ENCODE data around the gene POLR1E. TPM values are rescaled to one million over a fixed set of nuclear protein-coding genes. Genes with fewer than 3 reads are reported as not detected.
A peak's percentile ranks its signal among the peaks of the same experiment; 100 is the strongest.

The POLR1E gene
- total and polyA plus RNA-seq, 9 of the 15 experiments (the other 6 are each of a cell fraction or from before 2014, with no cell fraction given) = 18.9 to 102 (median 74.4) TPM

DNA sequence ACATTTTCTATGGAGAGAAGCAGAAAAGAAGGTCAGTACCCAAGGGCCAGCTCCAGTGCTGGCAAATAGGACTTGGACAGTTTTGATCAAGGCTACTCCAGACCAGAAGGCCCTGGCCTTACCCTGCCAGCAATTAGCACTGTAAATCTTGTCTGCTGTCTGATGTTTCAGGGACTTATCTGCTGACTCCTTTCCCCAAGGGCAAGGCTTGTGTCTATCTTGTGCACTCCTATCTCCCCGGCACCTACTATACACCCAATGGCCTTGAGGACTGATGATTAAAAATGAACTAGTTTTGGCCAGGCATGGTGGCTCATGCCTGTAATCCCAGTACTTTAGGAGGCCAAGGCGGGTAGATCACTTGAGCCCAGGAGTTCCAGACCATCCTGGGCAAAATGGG is 37.2 kb downstream of the POLR1E start (continued):
- TF ChIP-seq TCF3 (CRISPR knock-in tag; IDR thresholded peaks at IDR 0.05) = peak; percentile 56; the same call in 1 of the 2 replicates
- TF ChIP-seq ARID1B (IDR thresholded peaks at IDR 0.05) = peak; percentile 73
- peak; percentile 76 for TF ChIP-seq TAL1 (IDR thresholded peaks at IDR 0.05)
- TF ChIP-seq NCOR1 (IDR thresholded peaks at IDR 0.05) = peak; percentile 78
- TF ChIP-seq, protein P1, sequence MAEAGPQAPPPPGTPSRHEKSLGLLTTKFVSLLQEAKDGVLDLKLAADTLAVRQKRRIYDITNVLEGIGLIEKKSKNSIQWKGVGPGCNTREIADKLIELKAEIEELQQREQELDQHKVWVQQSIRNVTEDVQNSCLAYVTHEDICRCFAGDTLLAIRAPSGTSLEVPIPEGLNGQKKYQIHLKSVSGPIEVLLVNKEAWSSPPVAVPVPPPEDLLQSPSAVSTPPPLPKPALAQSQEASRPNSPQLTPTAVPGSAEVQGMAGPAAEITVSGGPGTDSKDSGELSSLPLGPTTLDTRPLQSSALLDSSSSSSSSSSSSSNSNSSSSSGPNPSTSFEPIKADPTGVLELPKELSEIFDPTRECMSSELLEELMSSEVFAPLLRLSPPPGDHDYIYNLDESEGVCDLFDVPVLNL (CRISPR knock-in tag; IDR thresholded peaks at IDR 0.05; ENCODE audit: low read depth) = no peak
- TF ChIP-seq, protein P2, sequence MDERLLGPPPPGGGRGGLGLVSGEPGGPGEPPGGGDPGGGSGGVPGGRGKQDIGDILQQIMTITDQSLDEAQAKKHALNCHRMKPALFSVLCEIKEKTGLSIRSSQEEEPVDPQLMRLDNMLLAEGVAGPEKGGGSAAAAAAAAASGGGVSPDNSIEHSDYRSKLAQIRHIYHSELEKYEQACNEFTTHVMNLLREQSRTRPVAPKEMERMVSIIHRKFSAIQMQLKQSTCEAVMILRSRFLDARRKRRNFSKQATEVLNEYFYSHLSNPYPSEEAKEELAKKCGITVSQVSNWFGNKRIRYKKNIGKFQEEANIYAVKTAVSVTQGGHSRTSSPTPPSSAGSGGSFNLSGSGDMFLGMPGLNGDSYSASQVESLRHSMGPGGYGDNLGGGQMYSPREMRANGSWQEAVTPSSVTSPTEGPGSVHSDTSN (CRISPR knock-in tag; IDR thresholded peaks at IDR 0.05; ENCODE audit: low read depth) = no peak
- TF ChIP-seq, protein P2 (tag; conservative IDR thresholded peaks at IDR 0.05; ENCODE audit: low read depth) = peak; percentile 82

DNA sequence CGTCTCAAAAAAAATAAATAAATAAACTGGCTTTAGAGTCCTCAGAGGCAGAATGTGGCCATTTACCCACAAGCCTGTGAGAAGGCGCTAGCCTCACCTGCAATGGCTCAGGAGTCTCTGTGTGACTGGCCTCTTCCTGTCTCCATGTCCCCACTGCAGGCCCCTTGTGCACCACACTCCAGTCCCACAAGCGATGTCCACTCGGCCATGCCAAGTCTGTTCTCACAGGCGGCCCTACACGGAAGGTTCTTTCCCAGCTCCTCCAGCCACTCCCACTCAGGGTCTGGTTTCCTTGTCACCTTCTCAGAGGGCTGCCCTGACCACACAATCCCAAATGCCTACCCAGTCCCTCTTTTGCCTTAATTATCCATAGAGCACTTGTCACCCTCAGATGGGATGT is 38.2 kb downstream of the POLR1E start:
- DNase-seq (ENCODE audit: extremely low read depth in 1 of 4, low spot score in 3 of 4) (no peak), FAIRE-seq (no peak), ATAC-seq (no peak)
- H3K4me2 ChIP-seq (ENCODE audit: insufficient read depth, low read length) = no peak overlapping the region
- ChIA-PET CTCF (ENCODE audit: low intra/inter-chr PET ratio) (no interaction called here), POLR2A (interaction anchor here (1.0 to 2.9 kb wide), 2 partner anchors 12 to 21 kb away, joined by 4 to 12 read pairs; no protein-coding TSS in a partner anchor)
- H2AFZ ChIP-seq (ENCODE audit: low read depth, low read length) = no peak overlapping the region
- no peaks in the 10 kb centered on the region for H3K27me3 ChIP-seq (ENCODE audit: control insufficient read depth in 2 of 2, insufficient read depth in 2 of 2, low read length in 2 of 2)
- H3K9me3 ChIP-seq (replicated peaks; ENCODE audit: control insufficient read depth, insufficient read depth, low read depth, low read length) = no peaks in the 10 kb centered on the region
- 79% methylated on average over 6 of the region's 6 CpGs for WGBS (ENCODE audit: insufficient coverage, low coverage, missing lambda C conversion rate)
- H3K36me3 ChIP-seq (ENCODE audit: control insufficient read depth, insufficient read depth, low read length) = peaks cover 51% of the 10 kb centered on the region; the same call in 2 of the 3 replicates
- no peak overlapping the region for H3K4me3 ChIP-seq
- intact Hi-C loops (cut with micrococcal nuclease) = no loop called here
- no peak for TF ChIP-seq TCF3 (CRISPR knock-in tag; IDR thresholded peaks at IDR 0.05)
- TF ChIP-seq, protein P1 (CRISPR knock-in tag; IDR thresholded peaks at IDR 0.05; ENCODE audit: low read depth) = no peak
- no peak for TF ChIP-seq ZNF175 (CRISPR knock-in tag; IDR thresholded peaks at IDR 0.05; ENCODE audit: low read depth)
- TF ChIP-seq STAT5A (IDR thresholded peaks at IDR 0.05; ENCODE audit: borderline replicate concordance, low read length) = no peak
- no peaks in the 10 kb centered on the region for H3K9me1 ChIP-seq (ENCODE audit: control insufficient read depth, insufficient read depth, low read length)
- BruUV-seq (replicated peaks) = no TSS peak
- no peak overlapping the region for H3K27ac ChIP-seq (ENCODE audit: extremely low read depth, low read depth, low read length)
- no peaks in the 10 kb centered on the region for H3K79me2 ChIP-seq (ENCODE audit: control insufficient read depth, insufficient read depth, low read length)
- 0 out of 4 replicates have a peak overlapping the region, but pooled peaks of 1 of the 2 experiments have one; percentile 7 for H3K9ac ChIP-seq (ENCODE audit: insufficient read depth in 1 of 2, low read depth in 2 of 2, low read length in 2 of 2)
- in situ Hi-C loops (cut with MboI) = no loop called here
- H4K20me1 ChIP-seq (replicated peaks; ENCODE audit: control insufficient read depth, insufficient read depth, low read length) = 0 out of 2 replicates have a peak, but pooled peaks cover 6% of the 10 kb centered on the region
- H3K4me1 ChIP-seq (replicated peaks in 1 of 2; ENCODE audit: control insufficient read depth in 2 of 2, insufficient read depth in 2 of 2, low read length in 2 of 2) = no peaks in the 10 kb centered on the region

All from K562 (cell line).